ENCODE data around the gene ADCY10.

DNA sequence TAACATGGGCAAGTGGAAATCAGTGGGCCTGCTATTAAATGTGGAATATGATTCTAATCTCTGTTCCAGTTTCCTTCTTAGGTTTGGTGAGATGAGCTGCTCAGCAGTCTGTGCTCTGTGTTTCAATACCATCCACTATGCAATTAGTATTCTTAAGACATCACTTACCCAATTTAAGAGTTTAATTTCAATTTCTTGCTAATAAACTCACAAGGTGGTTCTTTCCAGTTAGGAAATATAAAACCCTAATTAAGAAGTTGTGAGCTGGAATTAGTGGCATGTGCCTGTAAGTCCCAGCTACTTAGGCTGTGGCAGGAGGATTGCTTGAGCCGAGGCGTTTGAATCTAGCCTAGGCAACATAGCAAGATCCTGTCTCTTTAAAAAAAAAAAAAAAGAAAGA lies 140.4 kb downstream of the ADCY10 start:
- TF ChIP-seq TAF1 (IDR thresholded peaks at IDR 0.05; ENCODE audit: borderline replicate concordance, low read depth, low read length) (no peak), POLR2AphosphoS5 (IDR thresholded peaks at IDR 0.05; ENCODE audit: low read depth, low read length) (no peak), POLR2A (IDR thresholded peaks at IDR 0.05; ENCODE audit: low read depth, low read length) (no peak)
